ENCODE measurements around the gene FREY1. TPM values are rescaled to one million over a fixed set of nuclear protein-coding genes. Genes with fewer than 3 reads are reported as not detected.

FREY1 gene
- total and polyA plus RNA-seq, 2 donors (not counting 1 experiment from before 2014, with no cell fraction given): 0.82 to 6.6 TPM

DNA sequence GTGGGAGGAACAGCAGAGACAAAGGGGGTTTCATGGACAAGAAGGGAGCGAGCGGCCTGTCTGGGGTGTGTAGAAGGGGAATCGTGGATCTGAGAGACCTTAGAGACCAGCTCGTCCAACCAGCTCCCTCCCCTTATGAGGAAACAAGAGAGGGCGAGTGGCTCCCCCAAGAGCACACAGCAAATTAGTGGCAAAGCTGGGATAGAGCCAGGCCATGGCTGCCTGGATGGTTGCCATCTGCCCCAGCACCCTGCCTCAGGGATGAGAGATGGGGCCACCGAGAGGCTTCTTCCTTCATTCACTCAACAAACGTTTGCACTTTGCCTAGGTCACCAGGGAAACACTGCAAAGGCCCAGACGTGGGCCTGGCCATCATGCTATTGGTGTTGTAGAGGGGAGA is 17.5 kb downstream of the FREY1 start:
- H2AFZ ChIP-seq (ENCODE audit: insufficient read depth, low read depth, low read length, poor library complexity, severe bottlenecking): no peak overlapping the region
- H3K4me1 ChIP-seq (ENCODE audit: control insufficient read depth in 2 of 2, insufficient read depth in 2 of 2, low read length in 2 of 2): peaks cover 11 to 12% of the 10 kb centered on the region in 2 donors
- ATAC-seq (ENCODE audit: low read depth) (no peak), DNase-seq (no peak)
- H3K79me2 ChIP-seq (ENCODE audit: control insufficient read depth, insufficient read depth, low read length): no peaks in the 10 kb centered on the region
- no peaks in the 10 kb centered on the region for H3K9me3 Mint-ChIP-seq (ENCODE audit: insufficient read depth)
- 87% methylated on average over 4 of the region's 8 CpGs for WGBS (ENCODE audit: insufficient coverage)
- no peak overlapping the region for H3K27ac ChIP-seq (ENCODE audit: low read length in 2 of 2)
- ChIA-PET CTCF (interaction anchor here (2.3 kb wide), 1 partner anchor 17 kb away, joined by 5 read pairs; no protein-coding TSS in a partner anchor), POLR2A (no interaction called here)
- H3K9me3 ChIP-seq (ENCODE audit: control extremely low read depth in 1 of 3, control insufficient read depth in 2 of 3, insufficient read depth in 1 of 3, low read length in 2 of 3): no peaks in the 10 kb centered on the region
- no peak overlapping the region for H3K4me2 ChIP-seq (replicated peaks; ENCODE audit: low read depth, low read length, poor library complexity, severe bottlenecking)
- intact Hi-C loops (cut with micrococcal nuclease): no loop called here
- no peak for TF ChIP-seq EZH2 (IDR thresholded peaks at IDR 0.05; ENCODE audit: borderline replicate concordance, insufficient read depth, low read depth, low read length, poor library complexity, severe bottlenecking)
- no peak for TF ChIP-seq CTCF (IDR thresholded peaks at IDR 0.05)
- no peaks in the 10 kb centered on the region for H3K36me3 ChIP-seq (replicated peaks in 1 of 2; ENCODE audit: control extremely low read depth in 1 of 2, control insufficient read depth in 1 of 2, extremely low read depth in 1 of 2, insufficient read depth in 2 of 2, low read length in 1 of 2)
- H3K4me3 Mint-ChIP-seq: no peak overlapping the region
- H3K27me3 Mint-ChIP-seq: peaks cover 12% of the 10 kb centered on the region
- H3K4me1 Mint-ChIP-seq: peaks cover 9% of the 10 kb centered on the region
- no peak overlapping the region for H3K4me3 ChIP-seq (ENCODE audit: control extremely low read depth in 1 of 5, extremely low read depth in 1 of 5, insufficient read depth in 1 of 5, low read depth in 2 of 5, low read length in 4 of 5)
- H3K27ac Mint-ChIP-seq: no peak overlapping the region
- H4K20me1 ChIP-seq (ENCODE audit: control insufficient read depth, insufficient read depth, low read length, poor library complexity, severe bottlenecking): peaks cover 10% of the 10 kb centered on the region
- H3K27me3 ChIP-seq (replicated peaks in 1 of 4; ENCODE audit: control extremely low read depth in 1 of 4, control insufficient read depth in 3 of 4, insufficient read depth in 4 of 4, low read length in 3 of 4): peaks cover 0 to 19% (median 5%) of the 10 kb centered on the region in 4 experiments
- no peak overlapping the region for H3K9ac ChIP-seq (ENCODE audit: low read length)

DNA sequence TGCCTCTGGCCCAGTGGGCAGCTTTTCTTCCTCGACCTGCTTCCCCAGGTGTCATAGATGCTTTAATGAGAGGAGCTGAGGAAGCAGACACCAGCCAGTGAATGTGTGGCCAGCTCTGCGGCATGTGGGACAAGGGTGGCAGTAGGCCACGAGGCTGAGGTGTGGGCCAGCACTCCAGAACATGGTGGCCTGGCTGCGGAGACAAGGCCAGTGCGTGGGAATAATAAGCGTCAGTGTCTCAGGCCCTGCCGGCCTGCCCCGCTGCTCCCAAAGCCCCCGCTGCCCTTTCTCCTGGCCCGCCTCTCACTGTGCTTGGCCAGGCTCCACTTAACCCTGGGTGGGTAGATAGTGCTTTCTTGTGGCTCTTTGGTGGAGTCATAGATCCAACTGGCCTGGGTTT is 19.5 kb downstream of the FREY1 start:
- intact Hi-C loops (cut with micrococcal nuclease): no loop called here
- TF ChIP-seq EZH2 (IDR thresholded peaks at IDR 0.05; ENCODE audit: borderline replicate concordance, insufficient read depth, low read depth, low read length, poor library complexity, severe bottlenecking) (no peak), CTCF (IDR thresholded peaks at IDR 0.05) (no peak)
- Histone ChIP-seq H3K4me2 (replicated peaks; ENCODE audit: low read depth, low read length, poor library complexity, severe bottlenecking) (no peak overlapping the region), H3K27me3 (replicated peaks in 1 of 4; ENCODE audit: control extremely low read depth in 1 of 4, control insufficient read depth in 3 of 4, insufficient read depth in 4 of 4, low read length in 3 of 4) (peaks cover 0 to 14% (median under 1%) of the 10 kb centered on the region in 4 experiments), H2AFZ (ENCODE audit: insufficient read depth, low read depth, low read length, poor library complexity, severe bottlenecking) (no peak overlapping the region), H3K4me1 (ENCODE audit: control insufficient read depth in 2 of 2, insufficient read depth in 2 of 2, low read length in 2 of 2) (peaks cover 11 to 12% of the 10 kb centered on the region in 2 donors), H3K9ac (ENCODE audit: low read length) (no peak overlapping the region), H3K79me2 (ENCODE audit: control insufficient read depth, insufficient read depth, low read length) (no peaks in the 10 kb centered on the region), H3K36me3 (replicated peaks in 1 of 2; ENCODE audit: control extremely low read depth in 1 of 2, control insufficient read depth in 1 of 2, extremely low read depth in 1 of 2, insufficient read depth in 2 of 2, low read length in 1 of 2) (no peaks in the 10 kb centered on the region), H3K9me3 (ENCODE audit: control extremely low read depth in 1 of 3, control insufficient read depth in 2 of 3, insufficient read depth in 1 of 3, low read length in 2 of 3) (no peaks in the 10 kb centered on the region), H3K27ac (ENCODE audit: low read length in 2 of 2) (no peak overlapping the region), H3K4me3 (ENCODE audit: control extremely low read depth in 1 of 5, extremely low read depth in 1 of 5, insufficient read depth in 1 of 5, low read depth in 2 of 5, low read length in 4 of 5) (no peak overlapping the region), H4K20me1 (ENCODE audit: control insufficient read depth, insufficient read depth, low read length, poor library complexity, severe bottlenecking) (peaks cover 21% of the 10 kb centered on the region)
- ChIA-PET POLR2A (no interaction called here), CTCF (no interaction called here)
- Mint-ChIP-seq H3K4me1 (peaks cover 12% of the 10 kb centered on the region), H3K4me3 (no peak overlapping the region), H3K27me3 (no peaks in the 10 kb centered on the region), H3K9me3 (ENCODE audit: insufficient read depth) (no peaks in the 10 kb centered on the region), H3K27ac (no peak overlapping the region)
- ATAC-seq (ENCODE audit: low read depth) (no peak), DNase-seq (no peak)
- WGBS (ENCODE audit: insufficient coverage): 98% methylated on average over 10 of the region's 10 CpGs

All from B cell (primary cell).